Choroid plexus epithelial cell (primary cell): ENCODE results near the gene SFXN5.

Experiments
- DNase-seq: peaks from one replicate; pipeline ENCODE4 v3.0.0-alpha.2; 2010; ENCODE audit warnings: low read depth
- H3K4me3 ChIP-seq: 2 replicates; pipeline ENCODE4 v1.5.1; 2011; ENCODE audit warnings: low read depth, mild to moderate bottlenecking, control low read depth, low read length, moderate library complexity
- CTCF ChIP-seq: conservative IDR thresholded peaks from 2 replicates; pipeline ENCODE4 v1.5.1; 2011; ENCODE audit warnings: low read depth, mild to moderate bottlenecking, control low read depth, inconsistent platforms, low read length, moderate library complexity

SFXN5 gene

GRCh38 chr2:73031725-73032701 lies 39.5 kb downstream of the SFXN5 start:
- DNase-seq, result peak; percentile 39
- H3K4me3 ChIP-seq, result no peak overlapping the region
- no peak for TF ChIP-seq CTCF

GRCh38 chr2:73031095-73031678 lies 40.3 kb downstream of the SFXN5 start:
- DNase-seq, result no peak
- no peak for TF ChIP-seq CTCF
- H3K4me3 ChIP-seq, result no peak overlapping the region

GRCh38 chr2:73028841-73029240 lies 42.7 kb downstream of the SFXN5 start:
- H3K4me3 ChIP-seq, result no peak overlapping the region
- TF ChIP-seq CTCF, result no peak
- DNase-seq, result no peak

GRCh38 chr2:73027340-73027739 lies 44.2 kb downstream of the SFXN5 start:
- no peak for TF ChIP-seq CTCF

GRCh38 chr2:73023497-73023896 lies 48.0 kb downstream of the SFXN5 start:
- TF ChIP-seq CTCF, result no peak
- no peak for DNase-seq
- no peak overlapping the region for H3K4me3 ChIP-seq

More at GRCh38 chr2:73027340-73027739, 44.2 kb downstream of the SFXN5 start:
- DNase-seq, result no peak
- no peak overlapping the region for H3K4me3 ChIP-seq

GRCh38 chr2:73022024-73022568 lies 49.4 kb downstream of the SFXN5 start:
- H3K4me3 ChIP-seq, result no peak overlapping the region
- no peak for TF ChIP-seq CTCF
- no peak for DNase-seq
